Activated naive CD8-positive, alpha-beta T cell treated with anti-CD3 and anti-CD28 coated beads for 36 hours (primary cell): ENCODE results near the gene FAAP20. TPM values are rescaled to one million over a fixed set of nuclear protein-coding genes. Genes with fewer than 3 reads are reported as not detected.

Experiments
- DNase-seq: peaks from one replicate; pipeline ENCODE4 v3.0.0; 2021
- H3K27ac Mint-ChIP-seq: one replicate; pipeline ENCODE4 v1.8.0; 2022; ENCODE audit warnings: mild to moderate bottlenecking, moderate library complexity, mixed read lengths
- H3K27me3 Mint-ChIP-seq: one replicate; pipeline ENCODE4 v1.8.0; 2022; ENCODE audit warnings: mild to moderate bottlenecking, mixed read lengths
- H3K36me3 Mint-ChIP-seq: one replicate; pipeline ENCODE4 v1.8.0; 2021; ENCODE audit warnings: mild to moderate bottlenecking, mixed read lengths
- H3K4me1 Mint-ChIP-seq: one replicate; pipeline ENCODE4 v1.8.0; 2021; ENCODE audit warnings: mixed read lengths
- H3K4me3 Mint-ChIP-seq: one replicate; pipeline ENCODE4 v1.8.0; 2022; ENCODE audit warnings: mild to moderate bottlenecking, moderate library complexity, mixed read lengths
- H3K9me3 Mint-ChIP-seq: one replicate; pipeline ENCODE4 v1.8.0; 2022; ENCODE audit warnings: mixed read lengths
- total RNA-seq, 2 experiments: library from RNA; stranded (reverse); gene quantifications; one replicate each; pipeline ENCODE4 v1.2.3, GENCODE V29; 2021

The FAAP20 gene
- total RNA-seq, 2 experiments from 2014 or later: 69.3 to 71.4 TPM

DNA sequence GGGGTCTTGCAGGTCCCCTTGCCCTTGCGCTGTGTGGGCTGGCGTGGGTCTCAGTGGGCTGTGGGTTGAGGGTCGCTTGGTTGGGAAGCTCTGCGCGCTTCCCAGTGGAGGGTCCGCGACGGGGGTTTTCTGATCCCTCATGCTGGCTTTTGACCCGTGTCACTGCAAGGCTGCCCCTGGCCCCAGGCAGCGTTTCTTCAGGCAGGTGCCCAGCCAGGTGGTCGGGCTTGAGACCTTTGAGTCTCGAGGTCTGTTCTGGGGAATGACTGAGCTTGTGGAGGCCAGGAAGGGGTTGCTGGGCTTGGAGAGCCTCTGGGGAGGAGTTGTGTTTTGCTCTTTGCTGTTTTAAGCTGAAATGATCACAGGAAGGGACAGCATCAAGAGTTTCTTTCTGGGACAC is 38.9 kb upstream of the FAAP20 start:
- Mint-ChIP-seq H3K36me3 (peaks cover 30% of the 10 kb centered on the region), H3K4me3 (peak overlapping the region; percentile 72), H3K27ac (peak overlapping the region; percentile 86), H3K27me3 (no peaks in the 10 kb centered on the region), H3K9me3 (no peaks in the 10 kb centered on the region), H3K4me1 (peaks cover 60% of the 10 kb centered on the region)
- no peak for DNase-seq

DNA sequence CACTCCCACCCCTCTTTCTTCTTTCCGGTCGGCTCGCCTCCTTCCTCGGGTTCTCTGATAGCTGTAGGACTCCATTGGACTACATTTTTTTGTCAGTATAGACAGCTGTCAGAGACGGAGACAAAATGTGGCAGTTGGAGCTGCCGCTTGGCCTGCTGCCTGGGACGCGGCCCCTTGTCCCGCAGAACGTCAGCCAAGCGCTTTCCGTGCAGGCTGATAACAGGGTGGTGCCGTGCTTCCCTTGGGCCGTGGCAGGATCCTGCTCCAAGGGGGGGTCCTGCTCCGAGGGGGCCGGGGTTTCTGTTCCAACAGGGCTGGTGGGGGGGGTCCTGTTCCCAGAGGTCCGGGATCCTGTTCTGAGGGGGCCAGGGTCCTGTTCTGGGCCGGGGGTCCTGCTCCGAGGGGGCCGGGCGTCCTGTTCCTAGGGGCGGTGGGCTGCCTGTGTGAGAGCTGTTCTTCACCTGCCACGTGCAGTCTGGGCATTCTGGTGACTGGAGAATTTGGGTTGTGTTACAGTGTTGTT is 38.4 kb upstream of the FAAP20 start:
- no peak for DNase-seq
- Mint-ChIP-seq H3K36me3 (peaks cover 30% of the 10 kb centered on the region), H3K9me3 (no peaks in the 10 kb centered on the region), H3K4me3 (peak overlapping the region; percentile 97), H3K4me1 (peaks cover 60% of the 10 kb centered on the region), H3K27ac (peak overlapping the region; percentile 94), H3K27me3 (no peaks in the 10 kb centered on the region)

DNA sequence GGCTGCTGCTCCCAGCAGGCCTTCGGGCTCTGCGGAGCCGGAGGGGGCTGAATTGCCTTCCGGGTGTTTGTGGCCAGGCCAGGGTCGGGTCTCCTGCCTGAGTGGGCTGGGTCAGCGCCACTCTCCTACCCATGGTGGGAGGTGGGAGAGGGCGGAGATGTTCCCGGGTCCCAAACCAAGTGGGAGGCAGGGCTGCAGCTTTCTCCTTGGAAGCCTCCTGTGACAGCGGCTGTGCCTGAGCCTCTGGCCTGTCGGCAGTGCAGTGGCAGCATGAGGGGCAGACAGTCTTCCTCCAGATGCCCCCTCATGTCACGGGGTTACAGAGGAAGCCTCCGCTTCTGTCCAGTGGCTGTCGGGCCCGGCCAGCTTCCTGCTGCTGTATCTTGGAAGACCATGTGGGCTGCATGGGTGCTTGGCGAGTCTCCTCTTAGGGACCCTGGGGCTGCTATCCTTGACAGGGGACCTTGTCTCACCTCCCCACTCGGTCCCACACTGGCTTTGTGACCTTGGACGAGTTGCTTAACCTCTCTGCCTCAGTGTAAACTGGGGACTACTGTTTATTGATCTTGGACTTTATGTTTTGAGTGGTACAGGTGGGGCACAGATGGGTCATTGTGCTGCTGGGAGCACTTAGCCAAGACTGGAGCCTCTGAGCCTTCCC is 37.8 kb upstream of the FAAP20 start:
- no peak for DNase-seq
- no peaks in the 10 kb centered on the region for H3K9me3 Mint-ChIP-seq
- peak overlapping the region; percentile 94 for H3K27ac Mint-ChIP-seq
- peak overlapping the region; percentile 97 for H3K4me3 Mint-ChIP-seq
- peaks cover 57% of the 10 kb centered on the region for H3K4me1 Mint-ChIP-seq
- H3K36me3 Mint-ChIP-seq: peaks cover 30% of the 10 kb centered on the region
- no peaks in the 10 kb centered on the region for H3K27me3 Mint-ChIP-seq

DNA sequence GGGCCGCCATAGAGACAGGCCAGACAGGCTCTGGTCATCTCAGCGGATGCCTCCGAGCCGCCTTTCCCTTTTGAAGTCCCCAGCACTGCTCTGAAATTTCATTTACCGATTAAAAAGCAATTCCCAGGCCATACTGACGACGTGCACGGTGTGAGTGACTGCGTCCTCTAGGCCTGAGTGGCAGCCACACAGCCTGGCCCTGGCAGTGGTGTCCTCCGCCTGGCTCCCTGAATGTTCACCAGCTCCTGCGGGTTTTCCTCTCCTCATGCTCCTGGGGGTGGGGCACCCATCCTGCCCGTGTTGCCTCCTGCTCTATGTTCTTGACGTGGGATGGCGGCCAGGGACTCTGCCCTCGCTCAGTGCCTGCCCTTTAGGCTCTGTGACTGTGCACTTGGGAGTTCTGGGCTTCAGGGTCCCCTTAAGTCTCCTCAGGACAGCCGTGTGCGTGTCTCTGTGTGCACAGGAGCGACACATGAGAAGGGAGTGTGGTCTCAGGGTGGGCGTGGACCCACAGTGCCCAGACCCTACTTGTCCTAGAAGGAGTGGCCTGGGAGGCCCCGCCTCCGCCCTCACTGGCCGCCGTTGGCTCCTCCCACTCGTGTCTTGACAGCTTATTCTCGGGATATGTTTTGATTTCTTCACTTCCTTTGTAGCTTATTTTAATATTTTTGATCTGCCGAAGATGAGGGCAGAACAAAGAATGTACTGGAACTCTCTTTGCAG is 37.1 kb upstream of the FAAP20 start:
- peak; percentile 77 for DNase-seq
- H3K4me1 Mint-ChIP-seq: peaks cover 50% of the 10 kb centered on the region
- H3K27me3 Mint-ChIP-seq: no peaks in the 10 kb centered on the region
- peak overlapping the region; percentile 94 for H3K27ac Mint-ChIP-seq
- H3K9me3 Mint-ChIP-seq: no peaks in the 10 kb centered on the region
- peak overlapping the region; percentile 97 for H3K4me3 Mint-ChIP-seq
- H3K36me3 Mint-ChIP-seq: peaks cover 30% of the 10 kb centered on the region

DNA sequence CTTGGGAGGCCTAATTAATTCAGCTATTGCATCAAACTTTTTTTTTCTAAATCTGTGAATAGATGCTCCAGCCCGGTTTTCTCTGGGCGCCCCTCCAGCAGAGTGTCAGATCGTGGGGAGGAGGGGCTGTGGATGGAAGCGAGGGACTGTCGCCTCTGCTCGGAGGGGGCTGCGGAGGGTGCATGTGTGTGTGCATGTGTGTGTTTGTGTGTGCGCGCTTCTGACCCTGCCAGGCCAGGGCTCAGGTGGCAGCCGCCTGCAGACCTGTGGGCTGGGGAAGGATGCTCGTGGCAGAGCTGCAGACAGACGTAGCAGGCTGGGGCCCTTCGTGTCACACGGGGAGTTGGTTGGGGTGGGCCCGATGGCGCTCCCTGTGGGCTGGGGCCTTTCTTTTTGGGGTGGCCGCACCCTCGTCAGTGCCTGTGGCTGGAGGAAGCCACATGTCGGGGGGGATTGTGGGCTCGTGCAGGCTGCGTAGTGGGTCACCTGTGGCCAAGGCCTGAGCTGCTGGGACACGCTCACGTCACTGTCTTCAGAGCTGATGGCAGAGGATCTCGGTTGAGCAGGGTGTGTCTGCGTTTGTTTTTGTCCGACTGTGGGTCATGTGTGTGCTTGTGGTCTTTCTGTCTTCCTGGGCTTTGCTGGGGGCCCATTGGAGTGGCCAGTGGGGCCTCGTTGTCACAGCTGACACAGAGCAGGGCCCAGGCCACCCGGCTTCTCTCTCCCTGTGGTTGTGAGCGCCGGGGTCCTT is 36.4 kb upstream of the FAAP20 start:
- peak; percentile 61 for DNase-seq
- H3K4me3 Mint-ChIP-seq: peak overlapping the region; percentile 97
- peaks cover 30% of the 10 kb centered on the region for H3K36me3 Mint-ChIP-seq
- H3K4me1 Mint-ChIP-seq: peaks cover 44% of the 10 kb centered on the region
- no peaks in the 10 kb centered on the region for H3K27me3 Mint-ChIP-seq
- H3K27ac Mint-ChIP-seq: peak overlapping the region; percentile 94
- H3K9me3 Mint-ChIP-seq: no peaks in the 10 kb centered on the region

DNA sequence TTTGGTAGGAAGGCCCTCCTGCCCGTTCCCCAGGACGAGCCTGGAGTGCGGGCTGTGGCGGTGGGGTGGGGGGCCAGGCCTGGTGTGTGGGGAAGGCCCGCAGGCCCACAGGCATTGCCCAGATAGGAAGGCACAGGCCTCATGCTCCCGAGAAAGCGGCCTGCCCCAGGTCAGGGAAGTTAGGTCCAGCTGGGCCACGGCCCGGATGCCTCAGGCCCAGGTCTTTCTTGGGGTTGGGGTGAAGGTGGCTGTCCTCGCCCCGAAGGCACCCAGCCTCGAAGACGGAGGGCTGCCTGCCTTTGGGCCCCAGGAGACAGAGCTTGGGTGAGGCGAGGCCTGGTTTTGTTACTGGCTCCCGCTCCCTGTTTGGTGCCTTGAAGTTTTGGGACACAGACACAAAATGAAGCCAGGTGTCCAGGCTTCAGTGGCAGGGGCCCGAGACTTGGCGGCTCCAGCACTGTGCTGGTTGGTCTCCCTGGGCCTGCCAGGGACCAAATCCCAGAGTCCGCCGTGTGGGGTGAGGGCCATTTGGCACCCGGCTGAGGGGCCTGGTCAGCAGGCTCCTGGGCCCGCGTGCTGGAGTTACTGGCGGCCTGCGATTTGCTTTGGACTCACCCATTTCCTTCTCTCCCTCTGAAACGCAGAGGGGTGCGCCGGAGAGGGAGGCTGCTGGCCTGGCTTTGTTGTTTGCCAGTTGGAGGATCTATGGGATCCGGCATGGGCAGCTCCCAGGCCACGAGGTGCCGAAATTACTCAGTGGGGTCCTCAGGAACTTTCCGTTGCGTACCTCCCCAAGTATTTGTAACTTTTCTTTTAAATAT is 35.5 kb upstream of the FAAP20 start:
- Mint-ChIP-seq H3K4me1 (peaks cover 36% of the 10 kb centered on the region), H3K9me3 (no peaks in the 10 kb centered on the region)
- DNase-seq: no peak

DNA sequence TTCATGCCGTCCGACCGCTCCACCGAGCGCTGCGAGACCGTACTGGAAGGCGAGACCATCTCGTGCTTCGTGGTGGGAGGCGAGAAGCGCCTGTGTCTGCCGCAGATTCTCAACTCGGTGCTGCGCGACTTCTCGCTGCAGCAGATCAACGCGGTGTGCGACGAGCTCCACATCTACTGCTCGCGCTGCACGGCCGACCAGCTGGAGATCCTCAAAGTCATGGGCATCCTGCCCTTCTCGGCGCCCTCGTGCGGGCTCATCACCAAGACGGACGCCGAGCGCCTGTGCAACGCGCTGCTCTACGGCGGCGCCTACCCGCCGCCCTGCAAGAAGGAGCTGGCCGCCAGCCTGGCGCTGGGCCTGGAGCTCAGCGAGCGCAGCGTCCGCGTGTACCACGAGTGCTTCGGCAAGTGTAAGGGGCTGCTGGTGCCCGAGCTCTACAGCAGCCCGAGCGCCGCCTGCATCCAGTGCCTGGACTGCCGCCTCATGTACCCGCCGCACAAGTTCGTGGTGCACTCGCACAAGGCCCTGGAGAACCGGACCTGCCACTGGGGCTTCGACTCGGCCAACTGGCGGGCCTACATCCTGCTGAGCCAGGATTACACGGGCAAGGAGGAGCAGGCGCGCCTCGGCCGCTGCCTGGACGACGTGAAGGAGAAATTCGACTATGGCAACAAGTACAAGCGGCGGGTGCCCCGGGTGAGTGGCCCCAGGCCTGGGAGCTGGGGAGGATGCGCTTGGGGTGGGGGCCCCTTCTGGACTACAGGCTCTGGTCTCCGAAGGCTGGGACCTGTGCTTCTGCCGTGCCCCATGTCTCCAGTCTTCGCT is 34.7 kb upstream of the FAAP20 start:
- H3K4me3 Mint-ChIP-seq: peak overlapping the region; percentile 97
- peaks cover 30% of the 10 kb centered on the region for H3K4me1 Mint-ChIP-seq
- peak overlapping the region; percentile 94 for H3K27ac Mint-ChIP-seq
- H3K27me3 Mint-ChIP-seq: no peaks in the 10 kb centered on the region
- peaks cover 28% of the 10 kb centered on the region for H3K36me3 Mint-ChIP-seq
- no peaks in the 10 kb centered on the region for H3K9me3 Mint-ChIP-seq
- peak; percentile 70 for DNase-seq

More for the DNA sequence above, 35.5 kb upstream of the FAAP20 start:
- Mint-ChIP-seq H3K36me3 (peaks cover 28% of the 10 kb centered on the region), H3K27ac (peak overlapping the region; percentile 94), H3K27me3 (no peaks in the 10 kb centered on the region), H3K4me3 (peak overlapping the region; percentile 97)

DNA sequence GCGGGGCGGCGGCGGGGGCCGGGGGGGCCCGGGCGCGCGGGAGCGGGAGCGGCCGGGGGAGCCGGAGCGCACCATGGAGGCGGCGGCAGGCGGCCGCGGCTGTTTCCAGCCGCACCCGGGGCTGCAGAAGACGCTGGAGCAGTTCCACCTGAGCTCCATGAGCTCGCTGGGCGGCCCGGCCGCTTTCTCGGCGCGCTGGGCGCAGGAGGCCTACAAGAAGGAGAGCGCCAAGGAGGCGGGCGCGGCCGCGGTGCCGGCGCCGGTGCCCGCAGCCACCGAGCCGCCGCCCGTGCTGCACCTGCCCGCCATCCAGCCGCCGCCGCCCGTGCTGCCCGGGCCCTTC is 34.1 kb upstream of the FAAP20 start:
- Mint-ChIP-seq H3K4me3 (peak overlapping the region; percentile 97), H3K27me3 (no peaks in the 10 kb centered on the region), H3K4me1 (peaks cover 24% of the 10 kb centered on the region), H3K27ac (peak overlapping the region; percentile 94), H3K9me3 (no peaks in the 10 kb centered on the region), H3K36me3 (peaks cover 28% of the 10 kb centered on the region)
- peak; percentile 50 for DNase-seq

DNA sequence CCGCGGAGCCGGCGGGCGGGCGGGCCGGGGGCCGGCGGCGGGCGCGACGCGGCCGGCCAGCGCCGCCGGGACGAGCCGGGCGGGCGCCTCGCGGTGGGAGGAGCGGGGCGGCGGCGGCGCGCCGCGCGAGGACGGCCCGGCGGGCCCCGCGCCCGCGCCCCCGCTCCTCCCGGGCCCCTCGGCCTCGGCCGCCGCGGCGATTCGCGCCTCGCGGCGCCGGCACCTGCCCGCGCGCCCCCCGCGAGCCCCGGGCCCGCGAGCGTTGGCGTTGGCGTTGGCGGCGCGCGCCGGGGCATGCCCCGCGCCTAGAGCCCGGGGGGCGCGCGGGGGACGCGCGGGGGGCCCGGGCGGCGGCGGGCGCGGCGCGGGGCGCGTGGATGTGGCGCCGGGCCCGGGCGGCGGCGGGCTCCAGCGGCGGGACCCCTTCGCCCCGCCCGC is 33.6 kb upstream of the FAAP20 start, which contains the start of gene SKI:
Gene SKI, plus strand, starts transcription at position 163 of the 438 bp plus-strand sequence. CDS start 448 bp downstream, outside the sequence.
- H3K27ac Mint-ChIP-seq: peak within 1 kb of the TSS; percentile 94
- peak within 1 kb of the TSS; percentile 97 for H3K4me3 Mint-ChIP-seq
- H3K27me3 Mint-ChIP-seq: no peaks in the 10 kb centered on the region
- no peaks in the 10 kb centered on the region for H3K9me3 Mint-ChIP-seq
- H3K4me1 Mint-ChIP-seq: peaks cover 20% of the 10 kb centered on the region
- H3K36me3 Mint-ChIP-seq: peaks cover 28% of the 10 kb centered on the region
- DNase-seq: no peak

DNA sequence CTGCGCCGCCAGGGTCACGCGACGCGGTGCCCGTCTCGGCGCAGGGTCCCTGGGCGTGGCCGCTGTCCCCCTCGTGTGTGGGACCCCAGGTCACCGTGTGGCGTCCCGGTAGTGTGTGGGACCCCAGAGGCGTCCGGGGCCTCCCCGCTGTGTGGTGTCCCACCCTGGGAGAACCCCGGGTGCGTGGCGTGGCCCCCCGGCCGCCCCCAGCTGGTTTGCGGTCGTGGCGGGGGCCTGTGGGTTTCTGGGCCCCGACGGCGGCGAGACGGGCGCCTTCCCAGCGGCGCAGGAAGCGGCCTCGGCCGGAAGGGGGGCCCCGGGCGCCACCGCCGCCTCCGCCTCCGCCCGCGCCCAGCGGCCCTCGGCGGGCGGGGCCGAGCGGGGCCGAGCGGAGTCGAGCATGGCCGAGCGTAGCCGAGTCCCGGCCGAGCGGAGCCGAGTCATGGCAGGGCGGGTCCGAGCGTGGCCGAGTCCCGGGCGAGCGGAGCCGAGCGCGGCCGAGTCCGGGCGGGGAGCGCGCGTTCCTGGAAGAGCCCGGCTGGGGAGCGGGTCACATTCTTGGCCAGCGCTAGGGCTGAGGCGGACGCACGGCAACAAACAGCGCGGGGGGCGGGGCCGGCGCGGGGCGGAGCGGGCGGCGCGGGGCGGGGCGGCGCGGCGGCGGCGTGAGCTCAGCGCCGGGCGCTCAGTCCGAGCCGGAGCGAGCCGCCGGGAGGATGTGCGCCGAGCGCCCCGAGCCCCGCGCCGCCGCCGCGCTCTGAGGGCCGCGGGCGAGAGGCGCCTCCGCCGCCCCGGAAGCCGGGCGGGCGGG is 33.0 kb upstream of the FAAP20 start:
- no peak overlapping the region for H3K27ac Mint-ChIP-seq
- no peaks in the 10 kb centered on the region for H3K27me3 Mint-ChIP-seq
- peaks cover 25% of the 10 kb centered on the region for H3K36me3 Mint-ChIP-seq
- H3K4me1 Mint-ChIP-seq: peaks cover 15% of the 10 kb centered on the region
- no peaks in the 10 kb centered on the region for H3K9me3 Mint-ChIP-seq
- DNase-seq: peak; percentile 98
- H3K4me3 Mint-ChIP-seq: peak overlapping the region; percentile 68

DNA sequence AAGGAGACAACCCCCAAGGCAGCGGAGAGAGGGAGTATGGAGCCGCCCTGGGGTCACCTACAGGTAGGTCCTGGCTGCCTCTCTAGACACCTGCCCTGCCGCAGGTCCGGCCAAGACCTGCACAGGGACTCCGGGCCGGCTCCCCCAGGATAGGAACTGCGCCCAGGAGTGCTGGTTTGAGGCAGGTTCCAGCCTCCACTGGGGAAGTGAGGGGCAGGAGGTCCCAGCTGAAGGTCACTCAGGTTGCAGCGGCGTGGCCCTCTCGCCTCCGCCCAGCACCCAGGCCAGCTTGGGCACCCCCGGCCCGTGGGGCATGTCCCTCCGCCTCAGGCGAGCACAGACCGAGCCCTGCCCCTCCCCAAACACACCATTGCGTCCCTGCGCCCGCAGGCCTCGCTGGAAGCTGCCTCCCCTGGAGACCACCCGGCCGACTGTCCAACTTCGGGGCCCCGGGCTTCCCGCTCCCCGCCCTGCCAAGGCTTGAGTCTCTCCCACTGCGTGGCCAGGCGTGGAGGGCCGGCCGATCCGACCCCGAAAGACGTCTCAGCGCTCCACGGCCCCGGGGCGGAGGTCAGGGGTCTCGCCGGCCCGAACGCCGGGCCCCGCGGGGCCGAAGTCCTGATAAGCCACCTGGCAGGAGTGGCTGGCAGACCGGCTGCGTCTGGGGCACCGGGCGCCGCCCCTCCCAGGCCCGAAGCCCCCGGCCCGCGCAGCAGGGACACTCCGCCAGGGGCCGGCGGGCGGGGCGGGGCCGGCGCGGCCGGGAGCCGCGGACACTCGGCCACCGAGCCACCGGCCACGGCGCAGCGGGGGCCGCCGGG is 32.2 kb upstream of the FAAP20 start:
- peaks cover 21% of the 10 kb centered on the region for H3K36me3 Mint-ChIP-seq
- peaks cover 9% of the 10 kb centered on the region for H3K4me1 Mint-ChIP-seq
- H3K27ac Mint-ChIP-seq: peak overlapping the region; percentile 41
- H3K4me3 Mint-ChIP-seq: peak overlapping the region; percentile 64
- DNase-seq: no peak
- no peaks in the 10 kb centered on the region for H3K9me3 Mint-ChIP-seq
- H3K27me3 Mint-ChIP-seq: no peaks in the 10 kb centered on the region

DNA sequence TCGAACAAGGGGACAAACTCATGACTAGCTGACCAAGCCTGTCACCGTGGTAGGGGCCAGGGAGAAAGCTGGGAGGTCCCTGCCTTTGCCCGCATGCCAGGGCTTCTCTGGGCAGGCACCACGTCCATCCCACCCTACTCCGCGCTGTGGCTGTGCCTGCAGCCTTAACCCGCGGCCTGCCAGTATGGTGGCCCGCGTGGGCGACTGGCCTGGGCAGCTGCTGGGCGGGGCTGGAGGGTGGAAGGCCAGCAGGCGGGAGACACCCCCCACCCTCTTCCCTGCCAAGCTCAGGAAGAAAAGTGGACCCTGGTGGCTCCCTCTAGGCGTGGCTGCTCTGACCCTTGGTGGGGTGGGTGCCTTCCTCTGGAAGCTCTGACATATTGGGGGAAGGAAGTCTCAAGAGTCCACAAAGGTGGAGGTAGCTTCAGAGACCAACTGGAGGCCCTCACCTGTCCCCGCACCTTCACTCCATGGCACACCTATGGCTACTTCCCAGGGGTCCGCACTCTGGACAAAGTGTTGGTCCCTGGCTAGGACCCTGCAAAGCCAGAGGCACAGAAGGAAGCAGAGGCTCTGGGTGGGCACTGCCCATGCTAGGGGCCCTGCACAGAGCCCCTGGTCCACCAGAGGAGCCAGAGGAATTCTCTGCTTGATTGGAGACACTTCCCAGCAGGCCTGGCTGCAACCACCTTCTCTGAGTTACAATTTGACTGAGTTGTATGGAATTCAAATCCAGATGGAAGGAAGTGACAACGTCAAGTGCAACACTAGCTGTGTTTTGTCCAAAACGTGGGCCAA is 30.3 kb upstream of the FAAP20 start:
- H3K9me3 Mint-ChIP-seq: no peaks in the 10 kb centered on the region
- H3K27ac Mint-ChIP-seq: no peak overlapping the region
- H3K4me3 Mint-ChIP-seq: no peak overlapping the region
- DNase-seq: no peak
- H3K27me3 Mint-ChIP-seq: no peaks in the 10 kb centered on the region
- H3K4me1 Mint-ChIP-seq: no peaks in the 10 kb centered on the region
- peaks cover 7% of the 10 kb centered on the region for H3K36me3 Mint-ChIP-seq
